Measurements from ENCODE around the gene SLC50A1.
"Not testable (repeated sequence)": the region's sequence is repeated elsewhere in the genome, so short reads cannot be mapped to it uniquely, and the experiment has no call there.

The SLC50A1 gene

GRCh38 chr1:155134880-155135414, 705 bp upstream of the SLC50A1 start:
- peak; percentile 77 for DNase-seq (ENCODE audit: low read depth)

GRCh38 chr1:155136748-155137147, 1.1 kb downstream of the SLC50A1 start:
- no peak for DNase-seq (ENCODE audit: low read depth)

GRCh38 chr1:155137154-155137949, 1.7 kb downstream of the SLC50A1 start:
- no peak for DNase-seq (ENCODE audit: low read depth)

- DNase-seq (ENCODE audit: low read depth) = peak; percentile 46
Measured at GRCh38 chr1:155139895-155140629, 4.4 kb downstream of the SLC50A1 start, which contains the start of gene DPM3. Gene DPM3 (minus strand): TSS chr1:155140531. CDS start chr1:155140240, 291 bp downstream.

GRCh38 chr1:155140630-155140953, 4.9 kb downstream of the SLC50A1 start:
- DNase-seq (ENCODE audit: low read depth) = no peak

- no peak for DNase-seq (ENCODE audit: low read depth)
Measured at GRCh38 chr1:155141749-155142148, 6.1 kb downstream of the SLC50A1 start.

- no peak for DNase-seq (ENCODE audit: low read depth)
Measured at GRCh38 chr1:155145491-155145890, 9.8 kb downstream of the SLC50A1 start.

- DNase-seq (ENCODE audit: low read depth) = not testable (repeated sequence)
Measured at GRCh38 chr1:155155996-155156643, 20.5 kb downstream of the SLC50A1 start.

GRCh38 chr1:155158991-155159390, 23.3 kb downstream of the SLC50A1 start:
- no peak for DNase-seq (ENCODE audit: low read depth)

- no peak for DNase-seq (ENCODE audit: low read depth)
Measured at GRCh38 chr1:155160128-155160527, 24.5 kb downstream of the SLC50A1 start.

- not testable (repeated sequence) for DNase-seq (ENCODE audit: low read depth)
Measured at GRCh38 chr1:155162631-155163030, 27.0 kb downstream of the SLC50A1 start.

GRCh38 chr1:155163785-155164184, 28.1 kb downstream of the SLC50A1 start:
- not testable (repeated sequence) for DNase-seq (ENCODE audit: low read depth)

GRCh38 chr1:155164625-155165024, 29.0 kb downstream of the SLC50A1 start:
- not testable (repeated sequence) for DNase-seq (ENCODE audit: low read depth)

GRCh38 chr1:155166051-155166470, 30.4 kb downstream of the SLC50A1 start:
- no peak for DNase-seq (ENCODE audit: low read depth)

- DNase-seq (ENCODE audit: low read depth) = no peak
Measured at GRCh38 chr1:155166471-155167165, 31.0 kb downstream of the SLC50A1 start.

- peak; percentile 80 for DNase-seq (ENCODE audit: low read depth)
Measured at GRCh38 chr1:155167166-155168104, 31.8 kb downstream of the SLC50A1 start.

- not testable (repeated sequence) for DNase-seq (ENCODE audit: low read depth)
Measured at GRCh38 chr1:155168105-155168445, 32.4 kb downstream of the SLC50A1 start.

- DNase-seq (ENCODE audit: low read depth) = no peak
Measured at GRCh38 chr1:155168456-155169210, 33.0 kb downstream of the SLC50A1 start.

GRCh38 chr1:155169541-155169940, 33.9 kb downstream of the SLC50A1 start:
- no peak for DNase-seq (ENCODE audit: low read depth)

Measured in fibroblast of the conjunctiva (primary cell).